BLaER1 (cell line): ENCODE measurements around the gene CCT2.
"Not testable (repeated sequence)": the region's sequence is repeated elsewhere in the genome, so short reads cannot be mapped to it uniquely, and the experiment has no call there.

Experiments
- H3K27ac ChIP-seq: shearing (Covaris generic); formaldehyde crosslinking; 2 replicates; pipeline ENCODE4 v1.8.1; 2022
- H3K27me3 ChIP-seq: shearing (Covaris generic); formaldehyde crosslinking; 2 replicates; pipeline ENCODE4 v1.8.1; 2022
- H3K36me3 ChIP-seq: shearing (Covaris generic); formaldehyde crosslinking; 2 replicates; pipeline ENCODE4 v1.8.1; 2022
- H3K4me1 ChIP-seq: shearing (Covaris generic); formaldehyde crosslinking; 2 replicates; pipeline ENCODE4 v1.8.1; 2022
- H3K4me2 ChIP-seq: shearing (Covaris generic); formaldehyde crosslinking; 2 replicates; pipeline ENCODE4 v1.8.1; 2022
- H3K4me3 ChIP-seq: shearing (Covaris generic); formaldehyde crosslinking; 2 replicates; pipeline ENCODE4 v1.8.1; 2022
- H3K9ac ChIP-seq: shearing (Covaris generic); formaldehyde crosslinking; 2 replicates; pipeline ENCODE4 v1.8.1; 2022
- H3K9me3 ChIP-seq: shearing (Covaris generic); formaldehyde crosslinking; 2 replicates; pipeline ENCODE4 v1.8.1; 2022
- H4K20me1 ChIP-seq: shearing (Covaris generic); formaldehyde crosslinking; 2 replicates; pipeline ENCODE4 v1.8.1; 2022
- Cebpa-rat ChIP-seq: shearing (Covaris generic); IDR thresholded peaks from 2 replicates; pipeline ENCODE4 v1.8.1; 2022

Gene CCT2

GRCh38 chr12:69583203-69583602, 2.1 kb upstream of the CCT2 start:
- H3K9ac ChIP-seq = no peak overlapping the region
- peaks cover 14% of the 10 kb centered on the region for H3K4me1 ChIP-seq
- H4K20me1 ChIP-seq = peaks cover 27% of the 10 kb centered on the region
- H3K4me2 ChIP-seq = no peak overlapping the region
- no peaks in the 10 kb centered on the region for H3K27me3 ChIP-seq
- H3K36me3 ChIP-seq = peaks cover 21% of the 10 kb centered on the region
- no peaks in the 10 kb centered on the region for H3K9me3 ChIP-seq
- no peak for TF ChIP-seq Cebpa-rat
- no peak overlapping the region for H3K4me3 ChIP-seq
- H3K27ac ChIP-seq = no peak overlapping the region

- TF ChIP-seq Cebpa-rat = 0 out of 2 replicates have a peak, but pooled peaks have one; percentile 25
- no peaks in the 10 kb centered on the region for H3K9me3 ChIP-seq
- no peak overlapping the region for H3K27ac ChIP-seq
- H4K20me1 ChIP-seq = peaks cover 66% of the 10 kb centered on the region
- peaks cover 14% of the 10 kb centered on the region for H3K4me1 ChIP-seq
- no peak overlapping the region for H3K9ac ChIP-seq
- no peak overlapping the region for H3K4me3 ChIP-seq
- no peak overlapping the region for H3K4me2 ChIP-seq
- H3K27me3 ChIP-seq = no peaks in the 10 kb centered on the region
- peaks cover 74% of the 10 kb centered on the region for H3K36me3 ChIP-seq
Measured at GRCh38 chr12:69588527-69588926, 3.3 kb downstream of the CCT2 start.

GRCh38 chr12:69589082-69589481, 3.8 kb downstream of the CCT2 start:
- TF ChIP-seq Cebpa-rat = no peak
- no peak overlapping the region for H3K4me3 ChIP-seq
- no peaks in the 10 kb centered on the region for H3K9me3 ChIP-seq
- no peak overlapping the region for H3K9ac ChIP-seq
- no peak overlapping the region for H3K27ac ChIP-seq
- H3K4me2 ChIP-seq = no peak overlapping the region
- H3K27me3 ChIP-seq = no peaks in the 10 kb centered on the region
- H3K4me1 ChIP-seq = peaks cover 14% of the 10 kb centered on the region
- H3K36me3 ChIP-seq = peaks cover 79% of the 10 kb centered on the region
- peaks cover 71% of the 10 kb centered on the region for H4K20me1 ChIP-seq

- Histone ChIP-seq H4K20me1 (peaks cover 84% of the 10 kb centered on the region), H3K27me3 (no peaks in the 10 kb centered on the region), H3K4me1 (no peaks in the 10 kb centered on the region), H3K4me2 (no peak overlapping the region), H3K36me3 (peaks cover 100% of the 10 kb centered on the region), H3K27ac (no peak overlapping the region), H3K9ac (no peak overlapping the region), H3K4me3 (no peak overlapping the region), H3K9me3 (no peaks in the 10 kb centered on the region)
- no peak for TF ChIP-seq Cebpa-rat
Measured at GRCh38 chr12:69595689-69596088, 10.4 kb downstream of the CCT2 start.

GRCh38 chr12:69598174-69598753, 13.0 kb downstream of the CCT2 start:
- H3K4me3 ChIP-seq = no peak overlapping the region
- no peak overlapping the region for H3K9ac ChIP-seq
- TF ChIP-seq Cebpa-rat = no peak
- no peak overlapping the region for H3K4me2 ChIP-seq
- H3K36me3 ChIP-seq = peaks cover 100% of the 10 kb centered on the region
- H3K27me3 ChIP-seq = no peaks in the 10 kb centered on the region
- no peak overlapping the region for H3K27ac ChIP-seq
- H3K4me1 ChIP-seq = no peaks in the 10 kb centered on the region
- H3K9me3 ChIP-seq = 0 out of 2 replicates have a peak, but pooled peaks cover 10% of the 10 kb centered on the region
- H4K20me1 ChIP-seq = peaks cover 89% of the 10 kb centered on the region

GRCh38 chr12:69600804-69601203, 15.5 kb downstream of the CCT2 start:
- Histone ChIP-seq H3K36me3 (peaks cover 78% of the 10 kb centered on the region), H3K4me2 (no peak overlapping the region), H3K27ac (no peak overlapping the region)

GRCh38 chr12:69601962-69602685, 16.9 kb downstream of the CCT2 start:
- Histone ChIP-seq H3K36me3 (peaks cover 65% of the 10 kb centered on the region), H3K27ac (no peak overlapping the region), H3K4me3 (no peak overlapping the region), H3K4me2 (no peak overlapping the region), H4K20me1 (peaks cover 50% of the 10 kb centered on the region), H3K4me1 (no peaks in the 10 kb centered on the region), H3K9me3 (0 out of 2 replicates have a peak, but pooled peaks cover 10% of the 10 kb centered on the region), H3K27me3 (no peaks in the 10 kb centered on the region), H3K9ac (no peak overlapping the region)
- no peak for TF ChIP-seq Cebpa-rat

More at GRCh38 chr12:69600804-69601203, 15.5 kb downstream of the CCT2 start:
- H3K27me3 ChIP-seq = no peaks in the 10 kb centered on the region
- H3K9me3 ChIP-seq = 0 out of 2 replicates have a peak, but pooled peaks cover 10% of the 10 kb centered on the region
- no peak overlapping the region for H3K4me3 ChIP-seq
- H3K4me1 ChIP-seq = no peaks in the 10 kb centered on the region
- H3K9ac ChIP-seq = no peak overlapping the region
- TF ChIP-seq Cebpa-rat = no peak
- H4K20me1 ChIP-seq = peaks cover 64% of the 10 kb centered on the region

GRCh38 chr12:69602954-69603353, 17.7 kb downstream of the CCT2 start:
- peaks cover 57% of the 10 kb centered on the region for H3K36me3 ChIP-seq

GRCh38 chr12:69603556-69603955, 18.3 kb downstream of the CCT2 start:
- not testable (repeated sequence) for H3K9ac ChIP-seq, H3K4me1 ChIP-seq, H3K27ac ChIP-seq, H3K27me3 ChIP-seq, H3K9me3 ChIP-seq, H3K4me2 ChIP-seq, H3K4me3 ChIP-seq
- peaks cover 51% of the 10 kb centered on the region for H3K36me3 ChIP-seq
- H4K20me1 ChIP-seq = peaks cover 38% of the 10 kb centered on the region

More at GRCh38 chr12:69602954-69603353, 17.7 kb downstream of the CCT2 start:
- peaks cover 42% of the 10 kb centered on the region for H4K20me1 ChIP-seq
- no peaks in the 10 kb centered on the region for H3K4me1 ChIP-seq
- TF ChIP-seq Cebpa-rat = no peak
- 0 out of 2 replicates have a peak, but pooled peaks cover 10% of the 10 kb centered on the region for H3K9me3 ChIP-seq
- no peaks in the 10 kb centered on the region for H3K27me3 ChIP-seq
- H3K27ac ChIP-seq = no peak overlapping the region
- no peak overlapping the region for H3K9ac ChIP-seq
- no peak overlapping the region for H3K4me3 ChIP-seq
- no peak overlapping the region for H3K4me2 ChIP-seq

GRCh38 chr12:69604275-69604674, 19.0 kb downstream of the CCT2 start:
- H3K27me3 ChIP-seq, H3K4me1 ChIP-seq, H3K4me2 ChIP-seq, H3K9ac ChIP-seq, H3K27ac ChIP-seq, H3K9me3 ChIP-seq, H3K4me3 ChIP-seq: not testable (repeated sequence)
- peaks cover 43% of the 10 kb centered on the region for H3K36me3 ChIP-seq
- peaks cover 31% of the 10 kb centered on the region for H4K20me1 ChIP-seq
